HPDE6-E6E7 (cell line): ENCODE measurements around the gene C7.
"Not testable (repeated sequence)": the region's sequence is repeated elsewhere in the genome, so short reads cannot be mapped to it uniquely, and the experiment has no call there.

ENCODE experiments used
- DNase-seq: peaks from one replicate; pipeline ENCODE4 v3.0.0; 2011; ENCODE audit warnings: missing footprints; ENCODE audit errors: extremely low spot score

Gene C7

GRCh38 chr5:40909264-40909663 lies at the start of gene C7:
Gene C7, plus strand, starts transcription at chr5:40909497. Its CDS starts 114 bp downstream, at chr5:40909611.
- DNase-seq: no peak

GRCh38 chr5:40860711-40861110 lies 48.6 kb upstream of the C7 start:
- DNase-seq: no peak

- DNase-seq: not testable (repeated sequence)
Measured at GRCh38 chr5:40865004-40865403, 44.3 kb upstream of the C7 start.

- DNase-seq: no peak
Measured at GRCh38 chr5:40866844-40867243, 42.5 kb upstream of the C7 start.

GRCh38 chr5:40869384-40869783 lies 39.9 kb upstream of the C7 start:
- no peak for DNase-seq

- DNase-seq: no peak
Measured at GRCh38 chr5:40871177-40871576, 38.1 kb upstream of the C7 start.

- DNase-seq: not testable (repeated sequence)
Measured at GRCh38 chr5:40872253-40872652, 37.0 kb upstream of the C7 start.

GRCh38 chr5:40873286-40873880 lies 35.9 kb upstream of the C7 start:
- no peak for DNase-seq

- no peak for DNase-seq
Measured at GRCh38 chr5:40875958-40876357, 33.3 kb upstream of the C7 start.

- DNase-seq: no peak
Measured at GRCh38 chr5:40877371-40877988, 31.8 kb upstream of the C7 start.

- DNase-seq: no peak
Measured at GRCh38 chr5:40879163-40879942, 29.9 kb upstream of the C7 start.

- no peak for DNase-seq
Measured at GRCh38 chr5:40882291-40882690, 27.0 kb upstream of the C7 start.

GRCh38 chr5:40883051-40883450 lies 26.2 kb upstream of the C7 start:
- DNase-seq: not testable (repeated sequence)

- not testable (repeated sequence) for DNase-seq
Measured at GRCh38 chr5:40895440-40896425, 13.6 kb upstream of the C7 start.

GRCh38 chr5:40904205-40904993 lies 4.9 kb upstream of the C7 start:
- peak; percentile 62 for DNase-seq

- no peak for DNase-seq
Measured at GRCh38 chr5:40904994-40905306, 4.3 kb upstream of the C7 start.

GRCh38 chr5:40906351-40906751 lies 2.9 kb upstream of the C7 start:
- DNase-seq: peak; percentile 21

- DNase-seq: no peak
Measured at GRCh38 chr5:40909723-40910122, 426 bp downstream of the C7 start.

- DNase-seq: no peak
Measured at GRCh38 chr5:40911266-40911665, 2.0 kb downstream of the C7 start.

GRCh38 chr5:40914835-40915234 lies 5.5 kb downstream of the C7 start:
- DNase-seq: no peak

GRCh38 chr5:40915341-40915926 lies 6.1 kb downstream of the C7 start:
- DNase-seq: no peak
